Left renal pelvis (tissue), 4 donors: ENCODE data around the gene SMCO4. TPM values are rescaled to one million over a fixed set of nuclear protein-coding genes. Genes with fewer than 3 reads are reported as not detected.
"Not testable (repeated sequence)": the region's sequence is repeated elsewhere in the genome, so short reads cannot be mapped to it uniquely, and the experiment has no call there.

ENCODE experiments used
- DNase-seq, 4 donors: peaks; one replicate each; pipeline ENCODE4 v3.0.0-alpha.2; 2013; ENCODE audit warnings: low read depth in 4 of 4, low spot score in 3 of 4
- polyA plus RNA-seq, 4 donors: library from polyadenylated mRNA; unstranded; fragments of 120-200 nt; gene quantifications; one replicate each; pipeline ENCODE4 v1.2.1, GENCODE V29; 2013; ENCODE audit not compliant: insufficient read length in 4 of 4

SMCO4 gene
- polyA plus RNA-seq, 4 donors: 15.5 to 20.5 (median 16.1) TPM

DNA sequence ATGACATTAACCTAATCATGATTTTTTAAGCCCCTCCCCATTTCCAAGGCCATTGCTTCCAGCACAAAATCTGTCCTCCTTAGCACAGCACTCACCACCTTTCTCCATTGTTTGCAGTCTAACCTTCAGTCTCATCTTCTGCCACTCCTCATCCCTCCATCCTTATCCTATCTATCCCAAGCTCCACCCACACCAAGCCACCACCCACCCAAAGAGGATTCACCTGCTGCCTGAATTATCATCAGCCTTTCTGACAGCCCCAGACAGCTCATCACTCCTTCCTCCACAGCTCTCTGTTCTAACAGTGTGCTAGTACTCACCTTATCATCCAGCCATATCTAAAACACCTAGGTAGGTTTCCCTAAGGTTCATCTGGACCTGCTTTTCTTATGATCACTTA, 20.7 kb upstream of the SMCO4 start:
- no peak for DNase-seq

DNA sequence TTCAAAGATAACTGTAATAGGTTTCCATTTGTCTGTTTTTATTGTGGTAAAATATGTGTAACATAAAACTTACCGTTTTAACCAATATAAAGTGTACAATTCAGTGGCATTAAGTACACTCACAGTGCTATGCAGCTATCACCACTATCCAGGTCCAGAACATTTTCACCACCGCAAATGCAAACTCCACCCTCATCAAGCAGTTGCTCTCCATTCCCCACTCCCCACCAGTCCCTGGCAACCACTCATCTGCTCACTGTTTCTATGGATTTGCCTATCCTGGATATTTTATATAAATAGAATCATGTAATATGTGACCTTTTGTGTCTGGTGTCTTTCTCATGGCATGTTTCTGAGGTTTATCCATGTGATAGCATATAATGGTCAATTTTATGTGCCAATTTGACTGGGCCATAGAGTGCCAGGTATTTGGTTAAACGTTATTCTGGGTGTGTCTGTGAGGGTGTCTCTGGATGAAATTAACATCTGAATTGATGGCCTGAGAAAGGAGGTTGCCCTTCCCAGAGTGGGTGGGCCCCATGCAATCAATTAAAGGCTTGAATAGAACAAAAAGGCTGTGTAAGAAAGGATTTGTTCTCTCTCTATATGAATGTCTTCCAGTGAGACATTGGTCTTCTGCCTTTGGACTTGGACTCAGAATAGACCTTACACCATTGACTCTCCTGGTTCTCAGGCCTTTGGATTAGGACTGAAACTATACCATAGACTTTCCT, 17.2 kb upstream of the SMCO4 start:
- DNase-seq: no peak

DNA sequence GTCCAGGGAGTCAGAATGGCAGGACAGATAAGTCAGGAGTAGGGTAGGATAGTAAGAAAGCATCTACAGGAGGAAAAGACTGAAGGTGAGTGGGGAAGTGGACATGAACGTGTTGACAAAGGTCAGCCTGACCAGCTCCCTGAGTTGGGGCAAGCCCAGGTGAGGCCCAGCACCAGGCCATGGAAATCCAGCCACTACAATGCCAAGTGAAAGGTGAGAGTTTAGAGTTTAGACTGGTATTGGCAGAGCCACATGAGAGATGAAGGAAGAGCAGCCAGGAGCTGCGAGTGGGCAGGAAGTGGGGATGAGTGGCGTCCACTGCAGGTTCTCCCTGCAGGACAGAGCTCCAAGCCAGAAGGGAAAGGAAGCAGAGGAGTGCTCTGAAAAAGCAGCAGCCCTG, 16.5 kb upstream of the SMCO4 start:
- no peak for DNase-seq

DNA sequence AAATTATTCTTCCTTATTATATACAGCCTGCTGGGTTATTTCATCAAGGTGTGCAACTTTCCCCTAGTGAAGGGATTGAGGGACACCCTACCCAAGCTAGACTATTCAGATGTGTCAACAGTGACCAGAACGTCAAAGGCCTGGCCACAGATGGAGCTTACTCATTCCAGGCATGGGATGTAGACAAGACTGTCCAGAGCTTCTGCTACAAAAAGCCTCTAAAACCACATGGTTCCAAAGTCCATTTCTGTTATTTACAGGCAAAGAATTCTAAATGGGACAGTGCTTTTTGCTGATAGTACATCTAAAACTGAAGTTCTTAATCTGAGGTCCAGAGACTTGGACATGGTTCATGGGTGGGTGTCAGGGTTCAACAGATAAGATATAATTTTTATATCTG, 9.7 kb upstream of the SMCO4 start:
- no peak for DNase-seq

DNA sequence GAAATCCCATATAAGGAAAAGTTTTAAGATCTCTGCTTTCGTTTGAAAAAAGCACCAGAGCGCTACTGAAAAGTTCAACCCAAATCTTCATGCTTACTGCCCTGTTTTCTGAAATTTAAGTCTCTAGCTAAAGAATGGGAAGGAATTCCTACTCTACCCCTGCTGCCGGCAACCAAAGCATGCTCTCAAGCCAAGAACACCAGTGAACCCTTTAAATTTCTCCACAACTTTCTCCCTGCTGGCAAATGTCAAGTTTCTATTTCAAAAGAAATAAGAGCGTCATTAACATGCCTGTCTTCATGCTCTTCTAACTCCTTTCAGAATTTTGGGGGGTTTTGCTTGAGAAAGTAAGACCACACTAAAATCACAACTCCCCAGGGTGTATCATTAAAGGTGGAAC, 6.8 kb upstream of the SMCO4 start:
- DNase-seq: no peak

DNA sequence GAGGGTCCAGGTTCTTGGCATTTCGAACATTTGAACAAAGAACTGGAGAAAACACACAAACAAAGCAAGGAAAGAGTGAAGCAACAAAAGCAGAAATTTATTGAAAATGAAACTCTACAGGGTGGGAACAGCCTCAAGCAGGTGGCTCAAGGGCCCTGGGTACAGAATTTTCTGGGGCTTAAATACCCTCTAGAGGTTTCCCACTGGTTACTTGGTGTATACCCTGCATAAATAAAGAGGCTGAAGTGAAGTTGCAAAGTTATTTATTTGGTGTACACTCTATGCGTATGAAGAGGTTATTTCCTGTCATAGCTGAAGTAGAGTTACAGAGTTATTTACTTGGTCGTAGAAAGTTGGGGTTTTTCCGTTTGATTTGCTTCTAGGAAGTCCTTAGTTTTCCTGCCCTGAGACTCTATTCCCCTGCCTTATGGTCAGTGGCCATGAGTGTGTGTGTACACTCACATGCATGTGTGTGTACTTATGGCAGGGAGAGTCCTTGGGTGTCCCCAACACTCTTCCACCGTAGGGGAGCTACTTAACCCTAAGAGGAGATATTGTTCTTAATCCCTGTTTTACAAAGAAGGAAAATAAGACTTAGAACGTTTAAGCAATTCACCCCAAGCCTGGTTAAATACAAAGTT, 5.6 kb upstream of the SMCO4 start:
- DNase-seq: no peak

DNA sequence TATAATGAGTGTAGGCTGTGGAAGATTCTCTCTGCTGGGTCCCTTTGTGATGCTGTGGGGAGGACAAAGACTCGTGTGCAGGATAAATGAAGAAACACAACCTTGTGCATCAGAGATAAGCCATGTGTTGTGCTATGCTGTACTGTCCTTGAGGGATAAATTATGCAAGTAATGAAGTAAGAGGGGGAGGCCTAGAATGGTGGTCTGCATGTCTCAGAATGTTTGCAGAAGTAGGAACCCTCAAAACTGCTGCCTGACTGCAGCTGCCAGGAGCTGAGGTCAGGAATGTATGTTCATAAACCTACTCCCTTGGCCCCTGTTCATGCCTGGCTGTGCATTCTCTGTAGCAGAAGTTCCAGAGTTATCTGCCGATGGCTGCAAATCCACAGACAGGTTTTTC, 4.6 kb upstream of the SMCO4 start:
- DNase-seq: no peak

DNA sequence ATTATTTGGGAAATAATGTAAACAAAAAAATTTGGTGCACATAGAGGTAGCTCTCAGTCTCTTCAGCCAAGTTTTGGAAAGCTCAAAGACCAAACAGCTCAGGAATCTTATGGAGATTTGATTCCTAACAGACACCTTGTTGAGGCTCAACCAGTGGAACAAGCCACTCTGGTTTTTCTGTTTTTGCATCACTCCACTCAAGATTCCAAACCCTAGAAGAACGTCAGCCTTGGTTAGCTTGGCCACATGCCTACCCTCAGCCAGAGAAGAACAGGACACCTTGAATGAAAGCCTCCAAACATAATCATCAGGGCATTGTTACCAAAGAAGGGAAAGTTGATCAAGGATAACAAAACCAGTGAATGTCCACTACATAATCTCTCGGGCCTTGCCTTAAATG, 3.8 kb upstream of the SMCO4 start:
- no peak for DNase-seq

DNA sequence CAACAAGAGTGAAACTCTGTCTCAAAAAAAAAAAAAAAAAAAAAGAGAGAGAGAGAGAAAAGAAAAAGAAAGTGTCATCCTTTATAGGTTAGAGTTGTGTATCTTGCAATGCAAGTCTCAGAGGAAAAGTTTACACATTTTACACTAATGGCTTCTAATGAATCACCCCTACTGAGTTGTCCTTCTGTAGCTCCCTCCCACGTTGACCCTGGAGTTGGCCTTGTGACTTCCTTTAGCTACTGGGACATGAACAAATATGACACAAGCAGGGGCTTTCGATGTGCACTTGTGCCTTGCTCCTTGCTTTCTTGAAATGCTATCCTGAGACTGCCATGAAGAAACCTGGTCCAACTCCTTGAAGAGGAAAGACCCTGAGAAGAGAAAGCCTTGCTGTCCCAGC, 2.4 kb upstream of the SMCO4 start:
- DNase-seq: no peak

DNA sequence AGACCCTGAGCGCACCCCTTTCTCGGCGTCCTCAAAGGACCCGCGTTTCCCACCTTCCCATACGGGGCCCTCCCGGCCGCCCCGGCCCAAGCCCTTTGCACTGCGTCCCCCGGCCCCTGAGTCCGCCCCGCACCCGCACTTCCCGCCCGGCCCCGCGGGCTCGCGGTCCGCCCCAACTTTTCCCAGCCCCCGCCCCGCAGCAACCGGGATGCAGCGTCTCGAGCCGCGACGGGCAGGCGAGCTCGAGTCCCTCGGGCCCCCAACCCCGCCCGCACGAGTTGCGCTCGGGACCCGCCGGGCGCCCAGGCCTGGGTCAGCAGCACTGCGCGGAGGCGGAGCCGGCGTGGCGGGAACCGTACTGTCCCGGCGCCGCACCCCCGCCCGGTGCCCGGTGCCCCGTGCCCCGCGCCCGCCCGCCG, 371 bp downstream of the SMCO4 start:
- no peak for DNase-seq

DNA sequence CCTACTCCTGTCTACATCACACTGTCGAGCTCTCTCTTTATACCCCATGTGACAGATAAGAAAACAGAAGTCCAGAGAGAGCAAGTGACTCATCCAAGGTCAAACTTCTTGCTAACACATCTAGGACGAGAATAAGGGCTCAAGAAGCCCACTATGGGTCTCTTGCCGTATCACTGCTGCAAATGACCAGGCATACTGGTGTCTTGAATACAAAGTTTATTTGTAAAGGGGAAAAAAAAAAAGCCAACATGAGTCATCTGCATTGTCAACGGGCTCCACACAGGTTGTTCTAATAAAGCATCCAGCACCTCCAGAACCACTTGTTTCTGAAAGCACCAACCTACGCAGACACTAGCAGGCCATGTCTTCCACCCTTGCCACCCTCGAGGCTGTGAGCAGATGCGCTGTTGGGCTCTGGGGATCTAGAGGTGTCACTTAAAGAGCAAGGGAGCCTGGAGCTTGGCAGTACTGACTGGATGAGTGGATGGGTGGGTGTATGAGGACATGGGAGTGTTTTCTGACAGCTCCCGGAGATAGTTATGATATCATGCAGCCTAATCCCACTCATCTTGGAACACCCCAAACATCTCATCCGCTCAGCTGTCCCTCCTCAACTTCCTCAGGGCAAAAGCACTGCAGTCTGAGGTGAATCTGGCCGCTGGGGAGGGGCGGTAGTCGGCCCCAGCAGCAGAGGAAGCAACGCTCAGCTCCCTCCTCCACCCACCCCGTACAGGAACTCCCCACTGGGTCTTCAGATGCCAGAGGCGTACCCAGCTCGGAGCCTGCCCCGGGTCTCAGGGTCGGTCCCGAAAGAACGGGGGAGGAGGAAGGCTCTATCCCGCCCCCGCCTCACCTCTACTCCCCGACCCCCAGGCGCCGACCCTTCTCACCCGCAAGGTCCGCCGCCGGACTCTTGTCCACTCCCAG, 1.0 kb downstream of the SMCO4 start:
- DNase-seq: no peak

DNA sequence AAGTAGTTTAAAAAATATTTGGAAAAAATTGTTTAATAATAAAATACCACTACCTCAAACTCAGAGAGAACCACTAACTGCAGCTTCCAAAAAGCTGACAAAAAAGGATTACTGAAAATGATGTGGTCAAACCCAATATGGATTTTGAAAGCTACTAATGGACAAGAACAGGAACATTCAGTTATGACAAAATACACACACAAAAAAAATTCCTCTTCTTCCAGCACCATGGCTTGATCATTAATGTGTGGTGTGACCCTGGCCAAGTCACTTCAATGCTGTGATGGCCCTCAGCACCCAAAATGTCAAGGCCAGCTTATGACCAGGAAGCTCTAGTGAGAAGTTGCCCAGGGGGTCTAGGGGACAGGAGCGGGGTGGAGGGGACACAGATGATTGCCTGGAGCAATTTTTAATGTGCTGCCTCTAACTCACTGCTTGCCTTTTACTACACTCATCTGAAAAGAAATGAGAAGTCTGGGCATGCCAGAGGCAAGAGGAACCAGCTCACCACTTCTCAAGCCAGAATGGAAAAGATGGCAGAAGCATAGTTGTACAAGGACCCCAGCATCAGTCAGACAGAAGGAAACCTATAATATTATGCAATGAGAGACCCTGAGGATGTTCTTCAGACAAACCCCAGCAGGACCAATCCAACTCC, 2.2 kb downstream of the SMCO4 start:
- no peak for DNase-seq

DNA sequence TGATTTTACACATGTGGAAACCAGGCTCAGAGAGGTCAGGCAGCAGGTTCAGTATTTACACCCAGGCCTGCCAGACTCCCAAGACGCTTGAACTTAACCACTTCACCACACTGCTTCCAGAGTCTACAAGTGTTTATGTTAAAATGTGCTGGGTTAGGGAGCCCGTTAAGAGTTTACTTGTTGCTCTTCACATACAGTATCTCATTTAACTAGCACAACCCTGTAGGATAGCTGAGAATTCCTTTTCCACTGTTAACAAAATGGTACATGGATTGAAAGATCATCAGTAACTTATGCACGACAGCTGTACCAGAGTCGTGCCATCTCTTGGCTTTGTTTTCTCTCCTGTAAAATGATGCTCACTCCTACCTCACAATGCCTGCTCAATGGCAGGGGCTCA, 2.9 kb downstream of the SMCO4 start:
- no peak for DNase-seq

DNA sequence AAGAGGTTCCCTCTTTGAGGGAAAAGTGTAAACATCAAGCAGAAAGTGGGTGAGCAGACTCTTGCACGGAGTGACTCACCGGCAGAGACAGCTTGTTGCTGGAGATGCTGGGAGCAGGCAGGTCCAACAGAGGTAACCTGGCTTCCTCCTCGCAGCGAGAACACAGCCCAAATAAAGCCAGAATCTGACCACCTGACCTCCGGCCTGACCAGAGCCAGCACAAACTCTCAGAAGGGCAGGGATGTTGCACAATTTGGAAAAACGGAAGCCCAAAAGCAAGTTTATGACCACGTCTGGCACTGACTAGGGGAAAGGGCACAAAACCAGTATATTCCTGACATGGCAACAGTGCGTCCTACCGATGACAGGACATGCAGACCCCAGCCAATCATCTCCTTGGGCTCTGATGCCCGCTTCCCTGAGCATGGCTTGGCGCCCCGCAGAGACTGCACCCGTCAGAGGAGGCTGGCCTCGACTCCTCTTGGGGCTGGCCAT, 5.4 kb downstream of the SMCO4 start:
- no peak for DNase-seq

DNA sequence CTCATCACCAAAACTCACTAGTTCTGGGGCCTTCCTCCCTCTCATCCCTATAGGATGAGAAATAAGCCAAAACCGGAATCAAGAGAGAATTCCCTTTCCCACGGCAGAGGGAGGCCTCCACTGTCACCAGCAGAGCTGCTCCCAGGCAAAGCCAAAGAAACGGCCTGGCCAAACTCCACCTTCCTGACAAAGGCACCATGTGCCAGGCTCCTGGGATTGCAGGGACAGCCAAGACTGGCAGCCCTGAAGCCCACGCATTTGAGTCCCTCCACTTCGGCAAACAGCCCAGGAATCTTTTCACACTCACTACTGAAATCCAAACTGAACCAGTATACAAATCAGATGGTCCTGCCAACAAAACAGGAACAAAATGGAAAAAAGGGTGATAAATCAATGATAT, 6.1 kb downstream of the SMCO4 start:
- DNase-seq: no peak

DNA sequence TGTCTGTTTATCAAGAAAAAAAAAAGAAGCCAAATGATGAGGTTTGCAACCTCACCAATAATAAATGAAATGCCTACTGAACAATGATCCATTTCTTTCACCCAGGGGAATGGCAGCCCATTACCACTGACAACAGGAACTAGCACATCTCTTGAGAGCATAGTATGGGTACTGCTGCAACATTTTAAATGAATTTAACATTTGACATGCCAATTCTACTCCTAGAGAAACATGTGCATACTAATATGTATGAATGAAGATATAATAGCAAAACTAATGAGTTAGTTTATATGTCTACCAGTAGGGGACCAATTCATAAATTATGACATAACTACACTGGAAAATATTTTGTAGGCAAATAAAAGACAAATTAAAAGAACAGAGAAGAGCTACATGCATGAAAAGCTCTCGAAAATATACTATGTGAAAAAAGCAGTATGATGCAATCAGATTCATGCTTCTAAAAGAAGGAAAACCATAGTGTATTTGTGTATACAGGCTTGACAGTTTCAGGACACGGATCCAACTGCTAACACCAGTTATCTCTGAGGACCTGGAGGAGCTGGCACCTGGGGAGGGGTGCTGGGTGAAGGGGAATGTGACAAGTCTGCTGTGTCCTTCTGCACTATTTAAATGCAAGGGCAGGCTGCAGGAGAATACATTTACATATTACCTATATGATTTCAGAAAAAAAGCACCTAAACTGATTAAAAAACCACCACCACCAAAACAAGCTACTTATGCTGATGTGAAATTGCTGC, 6.9 kb downstream of the SMCO4 start:
- DNase-seq: no peak

DNA sequence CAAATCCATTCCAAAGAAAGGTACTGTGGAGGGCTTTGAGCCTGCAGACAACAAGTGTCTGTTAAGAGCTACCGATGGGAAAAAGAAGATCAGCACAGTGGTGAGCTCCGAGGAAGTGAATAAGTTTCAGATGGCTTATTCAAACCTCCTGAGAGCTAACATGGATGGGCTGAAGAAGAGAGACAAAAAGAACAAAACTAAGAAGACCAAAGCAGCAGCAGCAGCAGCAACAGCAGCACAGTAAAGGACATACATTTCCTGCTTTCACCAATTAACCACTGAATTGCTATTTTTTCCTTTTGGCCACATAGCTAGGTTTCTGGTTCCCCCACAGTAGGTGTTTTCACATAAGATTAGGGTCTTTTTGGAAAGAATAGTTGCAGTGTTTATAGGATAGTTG, 7.6 kb downstream of the SMCO4 start:
- not testable (repeated sequence) for DNase-seq

DNA sequence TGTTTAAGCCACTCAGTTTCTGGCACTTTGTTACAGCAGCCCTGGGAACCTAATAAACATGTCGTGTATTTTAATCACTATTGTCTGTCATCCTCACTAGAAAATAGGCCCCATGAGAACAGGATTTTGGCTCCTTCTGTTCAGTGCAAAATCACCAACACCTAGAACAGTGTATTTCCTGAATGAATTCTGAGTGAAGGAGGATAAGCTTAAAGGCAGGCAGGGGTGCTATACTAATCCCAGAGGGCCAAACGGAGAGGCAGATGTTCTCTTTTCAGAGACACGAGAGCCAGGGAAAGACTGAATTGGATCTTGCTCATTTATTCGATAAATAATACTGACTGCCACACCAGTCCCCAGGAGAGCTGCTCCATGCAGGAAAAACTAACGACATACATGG, 10.4 kb downstream of the SMCO4 start:
- DNase-seq: no peak

DNA sequence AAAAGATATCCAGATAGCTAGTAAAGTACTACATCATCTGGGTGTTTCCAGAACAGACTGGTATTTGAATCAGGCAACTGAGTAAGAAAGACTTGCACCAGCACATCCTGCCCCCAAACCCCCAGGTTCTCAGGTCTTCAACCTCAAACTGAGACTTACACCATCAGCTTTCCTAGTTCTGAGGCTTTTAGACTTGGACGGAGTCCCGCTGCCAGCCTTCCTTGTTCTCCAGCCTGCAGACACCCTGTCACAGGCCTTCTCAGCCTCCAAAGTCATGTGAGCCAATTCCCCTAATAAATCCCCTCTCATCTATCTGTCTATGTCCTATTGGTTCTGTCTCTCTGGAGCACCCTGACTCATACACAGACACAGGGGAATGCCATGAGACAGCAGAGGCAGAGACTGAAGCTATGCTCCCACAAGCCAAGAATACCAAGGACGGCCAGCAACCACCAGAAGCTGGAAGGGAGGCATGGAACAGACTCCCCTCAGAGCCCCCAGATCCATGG, 10.9 kb downstream of the SMCO4 start:
- no peak for DNase-seq

DNA sequence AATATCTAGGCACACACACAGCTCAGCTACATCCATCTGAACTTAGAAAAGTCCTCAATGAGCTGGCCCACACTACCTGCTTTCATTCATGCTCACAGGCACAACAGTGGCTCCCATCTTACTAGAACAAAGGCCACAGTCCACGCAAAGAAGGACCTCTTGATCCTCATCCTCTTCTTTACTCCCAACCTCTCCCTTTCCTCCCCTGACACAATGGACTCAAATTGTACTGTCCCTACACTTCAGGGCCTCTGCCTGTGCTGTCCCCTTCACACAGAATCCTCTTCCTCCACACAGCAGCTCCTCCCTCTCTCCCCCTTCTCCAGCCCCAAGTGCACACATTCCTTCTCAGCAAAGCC, 12.7 kb downstream of the SMCO4 start:
- no peak for DNase-seq
